ENCODE results near the gene NABP1.

The NABP1 gene

DNA sequence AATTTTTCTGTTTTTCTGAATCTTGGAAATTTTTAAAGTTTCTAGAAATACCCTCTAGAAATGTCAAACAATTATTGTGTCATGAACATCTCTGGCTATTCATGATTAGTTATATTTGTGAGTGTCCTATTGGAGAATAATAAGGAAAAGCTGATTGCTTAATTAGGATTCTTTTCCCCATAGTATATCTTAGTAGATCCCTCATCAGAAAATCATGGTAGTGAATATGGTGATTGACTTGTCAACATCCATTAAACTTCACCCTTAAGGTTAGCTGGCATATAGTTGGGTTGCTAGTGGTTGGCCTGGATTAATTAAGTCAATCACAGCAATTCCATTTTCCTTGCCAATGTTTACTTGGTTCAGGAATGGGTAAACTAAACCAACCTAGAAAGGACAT is 18.7 kb upstream of the NABP1 start:
- TF ChIP-seq, protein P1, sequence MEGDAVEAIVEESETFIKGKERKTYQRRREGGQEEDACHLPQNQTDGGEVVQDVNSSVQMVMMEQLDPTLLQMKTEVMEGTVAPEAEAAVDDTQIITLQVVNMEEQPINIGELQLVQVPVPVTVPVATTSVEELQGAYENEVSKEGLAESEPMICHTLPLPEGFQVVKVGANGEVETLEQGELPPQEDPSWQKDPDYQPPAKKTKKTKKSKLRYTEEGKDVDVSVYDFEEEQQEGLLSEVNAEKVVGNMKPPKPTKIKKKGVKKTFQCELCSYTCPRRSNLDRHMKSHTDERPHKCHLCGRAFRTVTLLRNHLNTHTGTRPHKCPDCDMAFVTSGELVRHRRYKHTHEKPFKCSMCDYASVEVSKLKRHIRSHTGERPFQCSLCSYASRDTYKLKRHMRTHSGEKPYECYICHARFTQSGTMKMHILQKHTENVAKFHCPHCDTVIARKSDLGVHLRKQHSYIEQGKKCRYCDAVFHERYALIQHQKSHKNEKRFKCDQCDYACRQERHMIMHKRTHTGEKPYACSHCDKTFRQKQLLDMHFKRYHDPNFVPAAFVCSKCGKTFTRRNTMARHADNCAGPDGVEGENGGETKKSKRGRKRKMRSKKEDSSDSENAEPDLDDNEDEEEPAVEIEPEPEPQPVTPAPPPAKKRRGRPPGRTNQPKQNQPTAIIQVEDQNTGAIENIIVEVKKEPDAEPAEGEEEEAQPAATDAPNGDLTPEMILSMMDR (IDR thresholded peaks at IDR 0.05; ENCODE audit: insufficient read depth, low read depth, low read length, missing control alignments), result no peak
- DNase-seq (ENCODE audit: low read depth), result no peak
- H3K4me3 ChIP-seq (ENCODE audit: low read length), result no peak overlapping the region

DNA sequence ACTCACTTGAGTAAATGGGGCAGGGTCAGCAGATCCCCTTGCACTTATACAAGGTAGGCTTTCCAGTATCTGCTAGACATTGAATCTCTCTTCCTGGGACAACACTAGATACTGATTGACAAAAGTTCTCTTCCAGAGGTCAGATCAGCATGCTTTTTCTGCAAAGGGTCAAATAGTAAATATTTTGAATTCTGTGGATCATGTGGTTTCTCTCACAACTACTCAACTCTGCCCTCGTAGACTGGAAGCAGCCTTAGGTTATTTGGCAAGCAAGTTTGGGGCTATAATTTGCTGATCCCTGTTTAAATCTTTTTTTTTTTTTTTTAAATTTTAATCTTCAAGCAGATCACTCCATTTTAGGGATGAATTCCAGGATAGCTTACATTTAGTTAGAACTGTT is 17.4 kb upstream of the NABP1 start:
- no peak for DNase-seq (ENCODE audit: low read depth)
- TF ChIP-seq, protein P1 (IDR thresholded peaks at IDR 0.05; ENCODE audit: insufficient read depth, low read depth, low read length, missing control alignments), result no peak
- H3K4me3 ChIP-seq (ENCODE audit: low read length), result no peak overlapping the region

DNA sequence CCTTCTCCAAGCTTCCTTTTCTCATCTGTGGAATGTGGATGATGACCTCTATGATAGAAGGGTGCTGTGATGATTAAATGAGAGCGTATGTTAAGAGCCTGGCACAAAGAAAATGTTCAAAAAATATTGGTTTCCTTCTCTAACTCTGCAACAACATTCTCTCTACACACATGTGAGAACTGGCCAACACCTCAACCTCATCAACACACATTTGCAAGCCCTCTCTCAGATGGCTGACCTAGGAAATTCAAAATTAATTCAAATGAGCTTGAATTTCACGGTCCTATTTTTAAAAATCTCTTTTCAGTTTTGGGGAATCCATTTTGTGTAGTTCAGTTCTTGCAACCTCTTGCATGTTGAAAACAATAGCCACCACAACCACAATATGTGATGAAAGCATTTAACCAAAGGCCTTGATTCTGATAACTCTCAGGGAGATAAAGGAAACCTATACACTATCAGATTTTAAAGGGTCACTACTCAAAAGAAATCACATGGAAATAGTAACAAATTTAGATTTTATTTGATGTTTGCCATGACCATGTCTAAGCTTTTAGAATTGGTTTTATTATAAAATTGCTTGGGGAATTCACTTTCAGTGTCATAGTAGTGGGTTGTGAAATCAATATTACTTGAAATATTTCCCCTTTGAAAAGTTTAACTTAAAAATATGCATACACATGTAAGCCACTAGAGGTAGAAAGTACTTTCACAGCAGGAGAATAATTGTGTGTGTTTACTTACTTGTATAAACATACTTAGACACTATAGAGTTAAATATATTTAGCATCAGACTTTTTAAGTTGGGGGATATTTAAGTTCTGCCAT is 16.6 kb upstream of the NABP1 start:
- no peak for DNase-seq (ENCODE audit: low read depth)
- TF ChIP-seq, protein P1 (IDR thresholded peaks at IDR 0.05; ENCODE audit: insufficient read depth, low read depth, low read length, missing control alignments), result no peak
- H3K4me3 ChIP-seq (ENCODE audit: low read length), result no peak overlapping the region

DNA sequence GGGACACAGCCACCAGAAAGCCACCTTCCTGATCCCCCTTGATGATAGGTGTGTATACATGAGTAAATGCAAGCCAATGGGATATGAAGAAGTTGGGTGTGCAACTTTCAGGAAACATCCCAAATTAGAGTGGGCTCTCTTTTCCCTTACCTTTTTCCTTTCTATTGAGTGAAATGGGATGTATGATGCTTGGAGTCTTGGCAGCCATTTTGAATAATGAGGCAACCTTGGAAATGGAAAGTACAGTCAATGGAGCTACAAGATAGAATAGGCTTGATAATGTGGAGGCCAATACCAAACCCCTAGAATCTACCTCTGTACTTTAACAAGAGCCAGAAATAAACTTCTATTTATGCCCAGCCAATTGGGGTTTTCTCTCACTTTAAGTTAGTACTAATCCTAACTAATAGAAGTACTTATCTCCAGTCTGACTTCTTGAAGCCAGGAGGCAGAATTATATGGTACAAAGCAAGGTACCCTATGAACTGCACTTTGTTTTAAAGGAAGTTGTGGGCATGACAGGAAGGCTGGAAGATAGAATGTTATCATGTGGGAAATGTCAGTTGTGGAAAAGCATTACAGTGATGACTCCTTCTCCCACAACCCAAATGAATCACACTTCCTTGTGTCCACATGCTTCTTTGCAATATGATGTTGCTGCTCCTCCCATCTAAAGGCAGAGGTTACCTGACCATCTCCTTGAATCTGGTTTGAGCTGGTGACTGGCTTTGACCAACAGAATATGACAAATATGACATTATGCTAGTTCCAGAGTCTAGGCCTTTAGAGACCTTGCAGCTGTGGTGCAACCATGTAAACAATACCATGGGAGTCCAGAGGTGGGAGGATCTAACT is 12.9 kb upstream of the NABP1 start:
- peak; percentile 80 for DNase-seq (ENCODE audit: low read depth)
- H3K4me3 ChIP-seq (ENCODE audit: low read length), result no peak overlapping the region

DNA sequence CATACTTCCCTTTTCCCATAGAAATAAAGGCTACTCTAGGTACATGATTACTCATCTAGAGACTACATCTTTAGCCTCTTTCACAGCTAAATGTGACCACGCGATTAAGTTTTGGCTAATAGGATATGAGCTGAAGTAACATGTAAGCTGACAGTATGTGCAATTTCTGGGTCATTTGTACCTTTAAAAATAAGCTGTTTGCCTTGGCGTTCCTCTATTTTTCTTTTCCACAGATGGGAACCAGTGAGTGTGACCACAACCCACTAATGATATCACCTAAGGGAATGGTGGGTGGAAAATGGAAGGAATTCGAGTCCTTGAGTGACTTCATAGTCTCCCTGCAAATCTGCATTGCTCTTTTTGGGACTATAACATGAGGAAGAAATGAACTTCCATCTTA is 11.7 kb upstream of the NABP1 start:
- TF ChIP-seq, protein P1 (IDR thresholded peaks at IDR 0.05; ENCODE audit: insufficient read depth, low read depth, low read length, missing control alignments), result no peak
- DNase-seq (ENCODE audit: low read depth), result no peak

More for the DNA sequence above, 12.9 kb upstream of the NABP1 start:
- TF ChIP-seq, protein P1 (IDR thresholded peaks at IDR 0.05; ENCODE audit: insufficient read depth, low read depth, low read length, missing control alignments), result no peak

DNA sequence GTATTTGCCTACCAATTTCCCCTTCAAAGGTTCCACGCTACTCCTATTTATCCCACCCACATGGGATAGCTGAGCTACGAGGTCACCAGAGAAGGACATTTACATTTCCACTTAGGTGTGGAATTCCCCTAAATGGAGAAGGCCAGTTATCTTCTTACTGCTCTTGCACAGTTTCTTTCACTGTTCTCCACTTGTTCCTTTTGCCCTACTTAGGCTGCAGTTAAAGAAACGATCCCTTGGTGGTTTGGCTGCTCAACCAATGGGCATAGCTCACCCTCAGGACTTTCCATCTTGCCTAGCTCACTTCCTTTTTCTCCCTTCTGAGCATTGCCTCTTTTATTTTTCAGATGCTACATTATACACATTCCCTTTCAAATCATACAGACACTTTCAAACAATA is 11.2 kb upstream of the NABP1 start:
- TF ChIP-seq, protein P1 (IDR thresholded peaks at IDR 0.05; ENCODE audit: insufficient read depth, low read depth, low read length, missing control alignments), result no peak
- no peak overlapping the region for H3K4me3 ChIP-seq (ENCODE audit: low read length)
- DNase-seq (ENCODE audit: low read depth), result no peak

More for the DNA sequence above, 11.7 kb upstream of the NABP1 start:
- no peak overlapping the region for H3K4me3 ChIP-seq (ENCODE audit: low read length)
